NK-92 (cell line): ENCODE results near the gene LRRC47.
"Not testable (repeated sequence)": the region's sequence is repeated elsewhere in the genome, so short reads cannot be mapped to it uniquely, and the experiment has no call there.

Experiments used
- DNase-seq: peaks from one replicate; lab custom pipeline; 2025; ENCODE audit not compliant: unreplicated experiment; lab: John Stamatoyannopoulos, UW

LRRC47 gene

GRCh38 chr1:3816331-3817137 lies 20.2 kb upstream of the LRRC47 start:
- DNase-seq = no peak

- no peak for DNase-seq
Measured at GRCh38 chr1:3814771-3815561, 18.7 kb upstream of the LRRC47 start.

- DNase-seq = no peak
Measured at GRCh38 chr1:3814065-3814464, 17.8 kb upstream of the LRRC47 start.

- DNase-seq = no peak
Measured at GRCh38 chr1:3811595-3811911, 15.3 kb upstream of the LRRC47 start.

GRCh38 chr1:3810149-3810761 lies 14.0 kb upstream of the LRRC47 start:
- not testable (repeated sequence) for DNase-seq

- DNase-seq = no peak
Measured at GRCh38 chr1:3809680-3810079, 13.4 kb upstream of the LRRC47 start.

GRCh38 chr1:3807769-3808168 lies 11.5 kb upstream of the LRRC47 start:
- no peak for DNase-seq

GRCh38 chr1:3805038-3805437 lies 8.7 kb upstream of the LRRC47 start:
- no peak for DNase-seq

- not testable (repeated sequence) for DNase-seq
Measured at GRCh38 chr1:3804627-3804944, 8.3 kb upstream of the LRRC47 start.

- no peak for DNase-seq
Measured at GRCh38 chr1:3803905-3804626, 7.8 kb upstream of the LRRC47 start.

GRCh38 chr1:3800795-3801194 lies 4.5 kb upstream of the LRRC47 start:
- DNase-seq = not testable (repeated sequence)

GRCh38 chr1:3799976-3800685 lies 3.8 kb upstream of the LRRC47 start:
- DNase-seq = no peak

GRCh38 chr1:3795453-3796214 lies 664 bp downstream of the LRRC47 start:
- no peak for DNase-seq

GRCh38 chr1:3790952-3791351 lies 5.3 kb downstream of the LRRC47 start:
- no peak for DNase-seq

GRCh38 chr1:3790500-3790923 lies 5.8 kb downstream of the LRRC47 start:
- DNase-seq = no peak

GRCh38 chr1:3789421-3790300 lies 6.6 kb downstream of the LRRC47 start:
- no peak for DNase-seq

- DNase-seq = no peak
Measured at GRCh38 chr1:3788756-3789420, 7.4 kb downstream of the LRRC47 start.

GRCh38 chr1:3787745-3788605 lies 8.3 kb downstream of the LRRC47 start:
- DNase-seq = no peak
